ENCODE results near the gene CDH23.

The CDH23 gene

GRCh38 chr10:71351628-71352319, 44.9 kb upstream of the CDH23 start:
- no peak overlapping the region for H3K27ac ChIP-seq (ENCODE audit: poor library complexity, severe bottlenecking)
- ATAC-seq (ENCODE audit: low read depth), result no peak
- no peaks in the 10 kb centered on the region for H3K36me3 ChIP-seq (ENCODE audit: low read depth)

GRCh38 chr10:71353639-71354038, 43.1 kb upstream of the CDH23 start:
- Histone ChIP-seq H3K36me3 (ENCODE audit: low read depth) (no peaks in the 10 kb centered on the region), H3K27me3 (ENCODE audit: insufficient read depth, poor library complexity, severe bottlenecking) (no peaks in the 10 kb centered on the region), H3K4me1 (ENCODE audit: insufficient read depth, poor library complexity, severe bottlenecking) (peaks cover 11% of the 10 kb centered on the region), H3K4me3 (ENCODE audit: severe bottlenecking) (no peak overlapping the region), H3K9me3 (ENCODE audit: severe bottlenecking) (no peaks in the 10 kb centered on the region), H3K27ac (ENCODE audit: poor library complexity, severe bottlenecking) (no peak overlapping the region)
- TF ChIP-seq CTCF (IDR thresholded peaks at IDR 0.05; ENCODE audit: poor library complexity, severe bottlenecking), result no peak
- DNase-seq (ENCODE audit: low spot score) (no peak), ATAC-seq (ENCODE audit: low read depth) (no peak)

More at GRCh38 chr10:71351628-71352319, 44.9 kb upstream of the CDH23 start:
- H3K4me3 ChIP-seq (ENCODE audit: severe bottlenecking), result no peak overlapping the region
- TF ChIP-seq CTCF (IDR thresholded peaks at IDR 0.05; ENCODE audit: poor library complexity, severe bottlenecking), result no peak
- no peak for DNase-seq (ENCODE audit: low spot score)
- H3K27me3 ChIP-seq (ENCODE audit: insufficient read depth, poor library complexity, severe bottlenecking), result no peaks in the 10 kb centered on the region
- peaks cover 11% of the 10 kb centered on the region for H3K4me1 ChIP-seq (ENCODE audit: insufficient read depth, poor library complexity, severe bottlenecking)
- H3K9me3 ChIP-seq (ENCODE audit: severe bottlenecking), result no peaks in the 10 kb centered on the region

GRCh38 chr10:71354776-71355175, 41.9 kb upstream of the CDH23 start:
- H3K9me3 ChIP-seq (ENCODE audit: severe bottlenecking), result no peaks in the 10 kb centered on the region
- ATAC-seq (ENCODE audit: low read depth), result no peak
- H3K27ac ChIP-seq (ENCODE audit: poor library complexity, severe bottlenecking), result no peak overlapping the region
- no peaks in the 10 kb centered on the region for H3K36me3 ChIP-seq (ENCODE audit: low read depth)
- H3K27me3 ChIP-seq (ENCODE audit: insufficient read depth, poor library complexity, severe bottlenecking), result no peaks in the 10 kb centered on the region
- peaks cover 2% of the 10 kb centered on the region for H3K4me1 ChIP-seq (ENCODE audit: insufficient read depth, poor library complexity, severe bottlenecking)
- H3K4me3 ChIP-seq (ENCODE audit: severe bottlenecking), result no peak overlapping the region
- no peak for TF ChIP-seq CTCF (IDR thresholded peaks at IDR 0.05; ENCODE audit: poor library complexity, severe bottlenecking)
- DNase-seq (ENCODE audit: low spot score), result no peak

GRCh38 chr10:71355886-71356285, 40.8 kb upstream of the CDH23 start:
- H3K9me3 ChIP-seq (ENCODE audit: severe bottlenecking), result no peaks in the 10 kb centered on the region
- H3K27me3 ChIP-seq (ENCODE audit: insufficient read depth, poor library complexity, severe bottlenecking), result no peaks in the 10 kb centered on the region
- no peak for DNase-seq (ENCODE audit: low spot score)
- H3K36me3 ChIP-seq (ENCODE audit: low read depth), result no peaks in the 10 kb centered on the region
- no peaks in the 10 kb centered on the region for H3K4me1 ChIP-seq (ENCODE audit: insufficient read depth, poor library complexity, severe bottlenecking)
- no peak overlapping the region for H3K27ac ChIP-seq (ENCODE audit: poor library complexity, severe bottlenecking)
- no peak for ATAC-seq (ENCODE audit: low read depth)
- H3K4me3 ChIP-seq (ENCODE audit: severe bottlenecking), result no peak overlapping the region
- TF ChIP-seq CTCF (IDR thresholded peaks at IDR 0.05; ENCODE audit: poor library complexity, severe bottlenecking), result no peak

GRCh38 chr10:71357792-71358265, 38.9 kb upstream of the CDH23 start:
- TF ChIP-seq CTCF (IDR thresholded peaks at IDR 0.05; ENCODE audit: poor library complexity, severe bottlenecking), result no peak
- DNase-seq (ENCODE audit: low spot score) (no peak), ATAC-seq (ENCODE audit: low read depth) (no peak)
- no peaks in the 10 kb centered on the region for H3K9me3 ChIP-seq (ENCODE audit: severe bottlenecking)
- H3K27ac ChIP-seq (ENCODE audit: poor library complexity, severe bottlenecking), result no peak overlapping the region
- H3K4me3 ChIP-seq (ENCODE audit: severe bottlenecking), result no peak overlapping the region
- no peaks in the 10 kb centered on the region for H3K27me3 ChIP-seq (ENCODE audit: insufficient read depth, poor library complexity, severe bottlenecking)
- no peaks in the 10 kb centered on the region for H3K4me1 ChIP-seq (ENCODE audit: insufficient read depth, poor library complexity, severe bottlenecking)
- H3K36me3 ChIP-seq (ENCODE audit: low read depth), result no peaks in the 10 kb centered on the region
